Bronchial epithelial cell (primary cell): ENCODE results near the gene KRT73. TPM values are rescaled to one million over a fixed set of nuclear protein-coding genes. Genes with fewer than 3 reads are reported as not detected.

Source experiments
- DNase-seq: peaks from one replicate; pipeline ENCODE4 v3.0.0-alpha.2; 2010; ENCODE audit warnings: low read depth
- FAIRE-seq: peaks from 2 replicates; lab custom pipeline; 2011; peaks lifted over from hg19 to GRCh38; lab: Jason Lieb, UNC
- H3K27me3 ChIP-seq: 2 replicates; pipeline ENCODE4 v1.5.1; 2011; ENCODE audit warnings: low read length; ENCODE audit not compliant: control insufficient read depth, insufficient read depth
- H3K36me3 ChIP-seq: 2 replicates; pipeline ENCODE4 v1.5.1; 2011; ENCODE audit warnings: low read length; ENCODE audit not compliant: control insufficient read depth, insufficient read depth
- H3K4me3 ChIP-seq: 2 replicates; pipeline ENCODE4 v1.5.1; 2011; ENCODE audit warnings: mild to moderate bottlenecking, low read depth, low read length, control low read depth
- total RNA-seq: library from RNA; depleted of rRNA; stranded (reverse); fragments of >200 nt; gene quantifications from 2 replicates; pipeline ENCODE4 v1.2.1, GENCODE V29; 2014
- TF ChIP-seq, protein P1 (sequence below): IDR thresholded peaks from 2 replicates; pipeline ENCODE4 v1.5.1; 2011; ENCODE audit warnings: mild to moderate bottlenecking, moderate library complexity, low read length, control low read depth, inconsistent platforms; ENCODE audit not compliant: insufficient read depth, severe bottlenecking

KRT73 gene
- total RNA-seq, 1 donor from 2014 or later = not detected

DNA sequence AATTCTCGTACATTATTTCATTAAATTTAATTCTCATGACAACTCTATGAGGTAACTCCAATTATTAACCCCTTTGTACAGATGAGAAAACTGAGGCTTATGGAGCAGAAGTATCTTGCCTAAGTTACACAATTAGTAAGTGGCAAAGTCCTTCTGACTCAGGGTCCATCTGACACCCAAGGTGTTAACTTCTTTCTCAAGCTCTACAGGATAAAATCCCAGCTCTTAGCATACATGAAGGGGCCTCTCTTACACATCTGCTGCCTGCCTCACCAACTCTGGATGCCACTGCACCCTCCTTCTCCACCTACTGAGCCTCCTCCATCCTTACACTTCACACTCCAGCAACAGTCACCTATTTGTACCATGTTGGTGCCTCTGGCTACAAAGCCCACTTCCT is 12.8 kb downstream of the KRT73 start:
- no peak overlapping the region for H3K4me3 ChIP-seq
- FAIRE-seq (no peak), DNase-seq (no peak)
- peaks cover 10% of the 10 kb centered on the region for H3K27me3 ChIP-seq
- no peaks in the 10 kb centered on the region for H3K36me3 ChIP-seq
- TF ChIP-seq, protein P1, sequence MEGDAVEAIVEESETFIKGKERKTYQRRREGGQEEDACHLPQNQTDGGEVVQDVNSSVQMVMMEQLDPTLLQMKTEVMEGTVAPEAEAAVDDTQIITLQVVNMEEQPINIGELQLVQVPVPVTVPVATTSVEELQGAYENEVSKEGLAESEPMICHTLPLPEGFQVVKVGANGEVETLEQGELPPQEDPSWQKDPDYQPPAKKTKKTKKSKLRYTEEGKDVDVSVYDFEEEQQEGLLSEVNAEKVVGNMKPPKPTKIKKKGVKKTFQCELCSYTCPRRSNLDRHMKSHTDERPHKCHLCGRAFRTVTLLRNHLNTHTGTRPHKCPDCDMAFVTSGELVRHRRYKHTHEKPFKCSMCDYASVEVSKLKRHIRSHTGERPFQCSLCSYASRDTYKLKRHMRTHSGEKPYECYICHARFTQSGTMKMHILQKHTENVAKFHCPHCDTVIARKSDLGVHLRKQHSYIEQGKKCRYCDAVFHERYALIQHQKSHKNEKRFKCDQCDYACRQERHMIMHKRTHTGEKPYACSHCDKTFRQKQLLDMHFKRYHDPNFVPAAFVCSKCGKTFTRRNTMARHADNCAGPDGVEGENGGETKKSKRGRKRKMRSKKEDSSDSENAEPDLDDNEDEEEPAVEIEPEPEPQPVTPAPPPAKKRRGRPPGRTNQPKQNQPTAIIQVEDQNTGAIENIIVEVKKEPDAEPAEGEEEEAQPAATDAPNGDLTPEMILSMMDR = no peak

DNA sequence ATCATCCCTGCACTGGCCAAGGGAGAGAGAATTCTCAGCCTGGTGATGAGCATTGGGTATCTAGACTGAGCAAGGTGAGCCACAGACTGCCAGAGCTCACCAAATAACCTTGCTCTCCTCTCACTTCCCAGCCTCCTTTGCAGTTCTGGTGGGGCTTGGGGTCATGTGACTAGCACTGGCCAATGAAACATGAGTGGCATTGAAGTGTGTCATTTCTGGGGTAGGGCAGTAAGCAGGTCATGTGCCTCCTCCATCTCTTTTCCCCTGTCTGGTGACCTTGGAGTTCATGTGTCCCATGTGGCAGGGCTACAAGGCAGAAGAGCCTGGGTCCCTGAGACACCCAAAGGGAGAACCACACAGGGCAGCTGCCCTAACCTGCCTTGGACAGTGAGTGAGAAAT is 13.5 kb downstream of the KRT73 start:
- DNase-seq (no peak), FAIRE-seq (no peak)
- no peak overlapping the region for H3K4me3 ChIP-seq
- H3K36me3 ChIP-seq = no peaks in the 10 kb centered on the region
- TF ChIP-seq, protein P1 = no peak
- H3K27me3 ChIP-seq = peaks cover 12% of the 10 kb centered on the region

DNA sequence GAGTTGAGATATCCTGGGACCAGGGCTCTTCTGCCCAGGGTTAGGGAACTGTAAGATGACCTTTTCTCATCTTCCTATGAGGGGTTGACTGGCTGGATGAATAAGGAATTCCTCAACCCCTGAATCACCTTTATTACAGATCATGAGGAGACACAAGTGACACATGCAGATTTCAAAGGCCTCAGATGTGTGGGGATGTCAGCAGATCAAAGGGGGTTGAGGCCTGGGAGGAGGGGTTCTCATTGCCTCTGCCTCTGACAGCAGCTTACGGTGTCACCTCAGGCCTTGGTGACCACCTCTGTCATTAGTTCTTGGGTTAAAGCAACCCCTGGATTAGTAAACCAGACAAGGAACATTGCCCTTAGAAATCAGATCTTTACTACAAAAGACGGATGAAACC is 15.0 kb downstream of the KRT73 start:
- Histone ChIP-seq H3K36me3 (no peaks in the 10 kb centered on the region), H3K4me3 (no peak overlapping the region), H3K27me3 (peaks cover 15% of the 10 kb centered on the region)
- FAIRE-seq = no peak
- TF ChIP-seq, protein P1 = no peak
- DNase-seq = peak; percentile 49

DNA sequence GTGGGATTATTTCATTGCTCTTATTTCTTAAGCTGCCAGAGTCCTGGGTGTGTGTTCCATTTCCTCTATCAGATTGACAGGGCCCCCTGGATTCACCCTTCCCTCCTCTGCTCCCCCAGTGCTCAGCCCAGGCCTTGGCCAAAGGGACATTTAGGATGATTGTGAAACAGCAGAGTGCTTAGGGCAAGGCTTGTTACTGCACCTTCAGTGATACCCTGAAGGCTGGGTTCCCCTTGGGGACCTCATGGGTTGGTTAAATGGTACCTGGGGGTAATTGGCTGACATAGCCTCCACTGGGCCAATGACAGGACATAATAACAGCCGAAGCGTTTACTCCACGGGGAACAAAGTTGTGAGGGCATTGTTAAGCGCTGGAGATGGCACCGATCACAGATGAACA is 15.8 kb downstream of the KRT73 start:
- Histone ChIP-seq H3K27me3 (peaks cover 14% of the 10 kb centered on the region), H3K4me3 (no peak overlapping the region), H3K36me3 (no peaks in the 10 kb centered on the region)
- TF ChIP-seq, protein P1 = no peak
- DNase-seq (no peak), FAIRE-seq (no peak)

DNA sequence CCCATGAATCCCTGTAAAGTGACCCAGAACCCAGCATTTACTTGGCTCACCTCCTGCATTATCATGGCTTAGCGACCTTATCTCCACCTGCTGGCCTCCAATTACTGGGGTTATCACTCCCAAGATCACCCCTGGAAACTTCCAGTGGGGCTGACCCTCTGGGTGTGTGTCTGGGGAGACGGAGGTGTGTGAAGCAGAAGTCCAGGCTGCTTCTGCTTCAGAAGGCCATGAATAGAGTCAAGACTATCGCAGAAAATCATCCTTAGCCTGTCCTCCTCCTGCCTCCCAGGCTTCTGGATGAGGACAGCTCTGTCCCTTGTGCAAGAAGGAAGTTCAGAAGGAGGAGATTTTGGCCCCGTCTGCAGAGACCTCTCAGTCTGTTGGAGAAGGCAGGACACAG is 16.7 kb downstream of the KRT73 start:
- DNase-seq (no peak), FAIRE-seq (no peak)
- H3K36me3 ChIP-seq = no peaks in the 10 kb centered on the region
- no peak overlapping the region for H3K4me3 ChIP-seq
- peaks cover 14% of the 10 kb centered on the region for H3K27me3 ChIP-seq
- TF ChIP-seq, protein P1 = no peak

DNA sequence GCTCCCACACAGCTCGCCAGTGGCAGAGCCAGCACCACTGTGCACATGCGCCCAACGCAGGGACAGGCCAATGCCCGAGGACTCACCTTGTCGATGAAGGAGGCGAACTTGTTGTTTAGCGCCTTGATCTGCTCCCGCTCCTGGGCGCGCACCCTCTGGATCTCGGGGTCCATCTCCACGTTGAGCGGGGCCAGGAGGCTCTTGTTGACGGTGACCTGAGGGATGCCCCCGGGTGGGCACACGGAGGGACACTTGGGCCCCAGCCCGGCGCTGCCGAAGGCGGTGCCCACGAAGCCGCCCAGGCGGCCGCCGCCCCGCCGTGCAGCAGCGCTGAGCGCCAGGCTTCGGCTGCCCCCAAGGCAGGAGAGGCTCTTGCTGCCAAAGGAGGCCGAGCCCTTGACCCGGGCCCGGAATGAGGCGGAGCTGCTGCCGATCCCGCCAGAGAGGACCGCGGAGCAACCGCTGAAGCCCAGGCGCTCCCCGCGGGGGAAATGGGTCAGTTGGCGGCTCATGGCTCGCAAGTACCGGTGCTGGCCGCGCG is 17.3 kb downstream of the KRT73 start, which contains the start of gene KRT72:
Gene KRT72 (minus strand): TSS at position 523 of the 541 bp plus-strand sequence. CDS start 11 bp downstream, at position 512.
- FAIRE-seq (no peak), DNase-seq (no peak)
- H3K36me3 ChIP-seq = no peaks in the 10 kb centered on the region
- TF ChIP-seq, protein P1 = no peak
- H3K4me3 ChIP-seq = no peak within 1 kb of the TSS
- peaks cover 14% of the 10 kb centered on the region for H3K27me3 ChIP-seq
